GM18507 (cell line): ENCODE measurements around the gene BCR.

ENCODE experiments used
- DNase-seq: peaks from one replicate; pipeline ENCODE4 v3.0.0; 2011; ENCODE audit warnings: low read depth; ENCODE audit not compliant: insufficient read length; ENCODE audit errors: extremely low spot score
- FAIRE-seq: peaks from 2 replicates; lab custom pipeline; 2011; peaks lifted over from hg19 to GRCh38; lab: Jason Lieb, UNC

The BCR gene

GRCh38 chr22:23192133-23192532, 11.8 kb downstream of the BCR start:
- FAIRE-seq = no peak

GRCh38 chr22:23192558-23192957, 12.2 kb downstream of the BCR start:
- no peak for FAIRE-seq
- no peak for DNase-seq

More at GRCh38 chr22:23192133-23192532, 11.8 kb downstream of the BCR start:
- no peak for DNase-seq

GRCh38 chr22:23193196-23193827, 13.0 kb downstream of the BCR start:
- no peak for FAIRE-seq

GRCh38 chr22:23193882-23194281, 13.6 kb downstream of the BCR start:
- no peak for FAIRE-seq
- no peak for DNase-seq

More at GRCh38 chr22:23193196-23193827, 13.0 kb downstream of the BCR start:
- no peak for DNase-seq

- DNase-seq = no peak
- no peak for FAIRE-seq
Measured at GRCh38 chr22:23196165-23196564, 15.9 kb downstream of the BCR start.

GRCh38 chr22:23197836-23198235, 17.5 kb downstream of the BCR start:
- FAIRE-seq (no peak), DNase-seq (no peak)

- no peak for DNase-seq
Measured at GRCh38 chr22:23199159-23199558, 18.9 kb downstream of the BCR start.

GRCh38 chr22:23200898-23201297, 20.6 kb downstream of the BCR start:
- DNase-seq (no peak), FAIRE-seq (no peak)

More at GRCh38 chr22:23199159-23199558, 18.9 kb downstream of the BCR start:
- FAIRE-seq = no peak

- FAIRE-seq (no peak), DNase-seq (no peak)
Measured at GRCh38 chr22:23202812-23203451, 22.6 kb downstream of the BCR start.

- FAIRE-seq (no peak), DNase-seq (no peak)
Measured at GRCh38 chr22:23203452-23204124, 23.3 kb downstream of the BCR start.

- DNase-seq = no peak
- FAIRE-seq = no peak
Measured at GRCh38 chr22:23204125-23204488, 23.8 kb downstream of the BCR start.

- FAIRE-seq (no peak), DNase-seq (no peak)
Measured at GRCh38 chr22:23204541-23205157, 24.3 kb downstream of the BCR start.

GRCh38 chr22:23205339-23206049, 25.2 kb downstream of the BCR start:
- no peak for FAIRE-seq
- no peak for DNase-seq

- no peak for DNase-seq
- no peak for FAIRE-seq
Measured at GRCh38 chr22:23206915-23207314, 26.6 kb downstream of the BCR start.

GRCh38 chr22:23207729-23208393, 27.6 kb downstream of the BCR start:
- FAIRE-seq (no peak), DNase-seq (no peak)

GRCh38 chr22:23210428-23211170, 30.3 kb downstream of the BCR start:
- no peak for DNase-seq
- FAIRE-seq = no peak

GRCh38 chr22:23211622-23212021, 31.3 kb downstream of the BCR start:
- FAIRE-seq (no peak), DNase-seq (no peak)

GRCh38 chr22:23212061-23213021, 32.0 kb downstream of the BCR start:
- DNase-seq (no peak), FAIRE-seq (no peak)
